HG03378 (cell line): ENCODE results near the gene FILIP1L.

Experiments
- ATAC-seq: cut with Tn5 transposase; IDR thresholded peaks from one replicate; pipeline ENCODE4 v1.9.1; 2021; ENCODE audit warnings: mild to moderate bottlenecking, moderate library complexity; ENCODE audit not compliant: unreplicated experiment

FILIP1L gene

DNA sequence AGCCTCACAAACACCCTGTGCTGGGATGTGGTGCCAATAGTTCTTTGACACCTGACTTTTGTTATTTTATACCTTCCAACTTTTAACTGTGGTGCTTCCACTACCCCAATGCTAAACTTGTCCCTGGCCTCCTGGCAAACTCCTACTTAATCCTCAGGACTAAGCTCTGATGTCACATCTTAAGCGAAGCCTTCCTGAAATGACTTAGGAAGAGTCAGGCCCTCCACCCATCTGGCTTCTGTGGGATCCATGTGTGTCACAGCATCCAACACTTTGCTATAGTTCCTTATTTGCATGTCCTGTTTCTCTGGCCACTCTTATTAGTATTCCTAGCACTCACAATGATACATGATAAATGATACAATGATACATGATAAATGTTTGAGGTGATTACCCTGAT is 133.2 kb downstream of the FILIP1L start:
- no peak for ATAC-seq

DNA sequence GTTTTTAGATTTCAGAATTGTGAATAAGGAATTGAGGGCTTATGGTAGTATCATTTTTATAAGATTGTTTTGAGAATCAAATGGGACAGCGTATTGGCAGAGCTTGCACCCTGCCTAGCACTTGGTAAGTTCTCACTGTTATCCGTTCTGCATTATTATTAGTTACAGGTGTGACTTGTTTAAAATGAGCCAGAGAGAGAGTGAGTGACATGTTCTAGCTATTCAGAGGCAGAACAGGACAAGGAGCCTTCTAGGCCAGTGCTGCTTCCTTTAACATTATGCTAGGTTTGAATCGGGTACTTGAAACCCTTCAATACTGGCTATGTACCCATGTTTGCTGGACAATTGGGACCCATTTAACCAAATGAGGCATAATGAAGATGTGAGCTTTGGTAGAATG is 133.7 kb downstream of the FILIP1L start:
- ATAC-seq, result no peak

- ATAC-seq, result no peak
Measured at GRCh38 chr3:99978221-99978620, 136.1 kb downstream of the FILIP1L start.

DNA sequence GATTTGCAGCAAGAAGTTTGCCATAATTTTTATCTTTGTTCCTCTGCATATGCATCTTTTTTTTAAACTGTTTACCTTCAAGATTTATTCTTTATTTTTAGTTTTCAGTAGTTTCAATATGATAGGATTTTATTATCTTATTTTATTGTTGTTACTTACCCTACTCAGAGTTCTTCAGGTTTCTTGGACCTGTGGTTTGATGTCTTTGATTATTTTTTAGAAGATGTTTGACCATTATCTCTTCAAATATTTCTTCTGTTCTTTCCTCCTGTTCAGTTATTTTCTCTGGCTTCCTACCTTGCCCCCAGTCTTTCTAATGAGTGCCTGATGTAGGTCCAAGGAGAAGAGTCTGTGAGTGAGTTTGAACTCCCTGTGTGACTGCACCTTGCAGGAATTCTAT is 137.7 kb downstream of the FILIP1L start:
- ATAC-seq, result no peak

GRCh38 chr3:99974989-99975388 is 139.3 kb downstream of the FILIP1L start:
- no peak for ATAC-seq

GRCh38 chr3:99972380-99973104 is 141.8 kb downstream of the FILIP1L start:
- ATAC-seq, result no peak

GRCh38 chr3:99971761-99972160 is 142.5 kb downstream of the FILIP1L start:
- ATAC-seq, result no peak

DNA sequence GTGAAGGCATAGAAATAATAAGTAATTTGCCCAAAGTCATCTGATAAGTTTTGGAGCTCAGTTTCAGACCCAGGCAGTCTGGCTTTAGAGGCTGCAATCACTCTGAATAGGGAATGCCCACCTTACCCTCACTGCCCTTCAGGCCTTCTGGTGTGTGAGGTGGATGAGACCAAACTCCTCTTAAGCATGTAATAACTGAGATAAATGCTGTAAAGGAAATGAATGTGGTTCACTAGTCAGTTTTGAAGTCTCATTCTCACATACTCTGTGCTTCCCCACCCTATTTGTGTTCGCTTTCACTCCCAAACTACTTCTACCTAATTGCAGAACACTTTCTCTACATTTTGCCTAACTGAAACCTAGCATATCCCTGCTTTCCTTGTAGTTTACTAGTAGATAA is 144.1 kb downstream of the FILIP1L start:
- ATAC-seq, result peak; percentile 96

DNA sequence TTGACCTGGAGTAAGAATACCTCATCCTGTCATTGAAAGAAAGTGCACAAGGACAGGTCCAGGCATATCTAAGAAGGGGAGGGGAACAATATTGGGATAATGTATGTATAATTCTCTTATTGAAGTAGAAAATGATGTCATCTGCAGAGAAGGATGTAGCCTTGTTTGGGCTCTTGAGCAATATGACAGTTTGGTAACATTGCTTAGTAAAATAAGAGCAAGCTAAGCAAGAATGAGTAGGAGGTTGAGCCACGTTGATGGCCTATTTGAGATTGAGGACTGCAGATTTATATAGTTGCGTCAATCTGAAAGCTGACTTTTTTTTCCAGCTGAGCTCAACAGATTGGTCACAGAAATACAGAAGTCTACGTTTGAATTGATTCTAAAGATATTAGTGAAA is 145.2 kb downstream of the FILIP1L start:
- no peak for ATAC-seq

- no peak for ATAC-seq
Measured at GRCh38 chr3:99967796-99968195, 146.5 kb downstream of the FILIP1L start.

DNA sequence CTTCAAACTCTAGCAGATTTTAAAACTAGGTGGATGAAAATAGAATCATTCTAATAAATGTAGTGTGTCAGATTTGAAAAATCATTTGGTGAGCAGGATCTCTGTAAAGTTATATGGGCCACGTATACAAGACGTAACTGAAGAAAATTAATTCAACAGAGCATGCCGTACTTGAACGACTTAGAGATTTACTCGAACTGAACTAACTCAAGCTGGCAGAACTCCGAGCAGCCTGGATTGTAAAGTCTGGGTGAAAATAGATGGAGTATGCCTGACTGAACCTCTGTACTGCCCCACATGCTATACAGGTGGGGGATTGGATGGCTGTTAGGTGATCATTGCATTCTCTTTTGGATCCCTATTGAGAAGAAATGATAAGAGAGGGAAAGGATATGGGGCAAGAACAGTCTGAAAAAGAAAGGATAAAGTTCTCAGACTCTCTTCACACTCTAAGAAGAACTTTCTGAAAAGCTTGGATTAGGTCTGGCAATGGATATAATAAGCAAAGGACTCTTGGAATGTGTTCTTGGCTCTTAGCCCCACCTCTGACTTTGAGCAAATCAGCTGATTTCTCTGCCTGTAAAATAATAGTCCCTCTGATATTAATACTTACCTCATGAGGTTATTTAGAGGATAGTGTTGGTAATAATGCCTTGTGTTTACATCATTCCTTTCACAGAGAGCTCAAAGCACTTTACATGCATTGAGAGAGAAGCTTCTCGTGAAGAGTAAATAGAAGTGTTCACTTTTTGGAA is 147.5 kb downstream of the FILIP1L start:
- no peak for ATAC-seq

GRCh38 chr3:99965681-99966408 is 148.5 kb downstream of the FILIP1L start:
- ATAC-seq, result no peak

DNA sequence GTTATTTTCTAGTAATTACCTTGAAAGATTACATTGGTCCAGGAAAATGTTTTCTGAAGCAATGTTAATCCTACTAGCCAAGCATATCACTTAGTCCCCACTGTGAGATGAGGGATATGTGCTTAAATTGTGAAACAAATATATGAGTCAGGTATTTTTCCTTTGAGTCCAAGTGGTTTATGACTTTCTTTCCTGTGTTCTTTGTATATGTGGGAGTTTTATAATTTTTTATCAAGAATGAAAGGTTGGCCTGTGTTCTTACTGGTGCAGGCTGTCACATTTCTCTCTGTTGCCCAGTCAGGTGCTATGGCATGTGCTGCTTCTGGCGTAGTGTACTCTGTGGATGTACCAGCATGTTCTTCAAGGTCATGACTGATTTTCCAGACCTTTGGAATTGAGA is 149.2 kb downstream of the FILIP1L start:
- ATAC-seq, result no peak

- ATAC-seq, result no peak
Measured at GRCh38 chr3:99962703-99963102, 151.6 kb downstream of the FILIP1L start.

- ATAC-seq, result no peak
Measured at GRCh38 chr3:99961756-99962515, 152.4 kb downstream of the FILIP1L start.

GRCh38 chr3:99960941-99961340 is 153.4 kb downstream of the FILIP1L start:
- ATAC-seq, result no peak

GRCh38 chr3:99960123-99960878 is 154.0 kb downstream of the FILIP1L start:
- no peak for ATAC-seq

- no peak for ATAC-seq
Measured at GRCh38 chr3:99958222-99958912, 155.9 kb downstream of the FILIP1L start.

DNA sequence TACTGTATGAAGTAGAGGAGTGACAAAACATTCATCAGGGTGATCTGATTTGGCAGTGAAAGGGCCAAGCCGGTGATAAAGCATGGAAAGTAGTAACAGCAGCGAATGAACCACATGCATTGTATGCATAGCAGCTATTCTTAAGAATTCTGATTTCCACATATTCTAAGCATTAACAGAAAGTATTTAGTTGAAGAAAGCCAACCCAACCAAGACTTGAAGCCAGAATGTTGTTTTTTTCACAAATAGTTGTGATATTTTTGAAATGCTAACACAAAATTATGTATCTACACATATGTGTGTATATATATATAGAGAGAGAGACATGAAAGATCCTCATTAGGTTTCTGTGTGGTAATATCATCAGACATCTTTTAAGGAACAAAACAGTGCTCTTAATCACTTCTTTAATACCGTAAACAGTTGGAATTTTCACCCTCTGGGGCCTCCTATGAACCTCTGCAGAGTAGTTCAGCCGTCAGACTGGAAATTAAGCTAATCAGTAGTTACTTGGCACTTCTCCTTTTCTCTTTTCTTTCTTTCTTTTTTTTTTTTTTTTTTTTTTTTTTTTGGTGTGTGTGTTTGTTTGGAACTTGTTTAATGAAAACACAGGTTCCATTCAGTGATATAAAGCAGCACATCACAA is 157.0 kb downstream of the FILIP1L start:
- no peak for ATAC-seq
